Activated CD8-positive, alpha-beta memory T cell treated with anti-CD3 and anti-CD28 coated beads, Interleukin-2, amount 50 U/mL, for 48 hours (primary cell): ENCODE measurements around the gene ARHGEF10L.

Source experiments
- DNase-seq: peaks from one replicate; pipeline ENCODE4 v3.0.0-alpha.2; 2020

The ARHGEF10L gene

DNA sequence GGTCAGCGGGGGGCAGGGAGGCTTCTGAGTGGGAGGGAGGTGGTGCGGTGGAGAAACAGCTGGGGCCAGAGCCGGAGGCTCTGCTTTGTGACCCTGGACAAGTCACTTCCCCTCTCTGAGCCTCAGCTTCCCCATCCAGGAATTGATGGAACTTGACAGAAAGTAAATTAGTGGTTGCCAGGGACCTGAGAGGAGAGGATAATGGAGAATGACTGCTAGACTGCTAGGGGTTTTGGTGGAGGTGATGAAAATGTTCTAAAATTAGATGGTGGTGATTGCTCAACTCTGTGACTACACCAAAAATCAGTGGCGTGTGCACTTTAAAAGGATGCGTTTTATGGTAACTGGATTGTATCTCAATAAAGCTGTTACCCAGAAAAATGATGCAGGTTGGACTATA is 100.9 kb downstream of the ARHGEF10L start:
- DNase-seq = no peak

DNA sequence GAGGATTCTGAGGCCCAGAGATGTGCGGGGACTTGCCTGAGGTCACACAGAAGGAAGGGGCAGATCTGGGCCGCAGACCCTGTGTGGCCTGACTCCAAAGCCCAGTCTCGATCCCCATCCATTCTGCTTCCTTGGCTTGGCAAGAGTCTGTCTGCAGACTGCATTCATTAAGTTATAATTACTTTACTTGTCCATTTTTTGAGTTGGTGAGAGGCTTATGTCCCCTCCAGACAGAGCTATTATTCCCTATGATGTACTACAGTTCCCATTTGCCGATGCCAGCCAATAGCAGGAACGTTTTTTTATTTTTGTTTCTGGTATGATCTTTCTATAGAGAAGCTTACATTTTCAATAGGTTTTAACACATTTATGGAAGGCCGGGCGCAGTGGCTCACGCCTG is 101.5 kb downstream of the ARHGEF10L start:
- DNase-seq = no peak

DNA sequence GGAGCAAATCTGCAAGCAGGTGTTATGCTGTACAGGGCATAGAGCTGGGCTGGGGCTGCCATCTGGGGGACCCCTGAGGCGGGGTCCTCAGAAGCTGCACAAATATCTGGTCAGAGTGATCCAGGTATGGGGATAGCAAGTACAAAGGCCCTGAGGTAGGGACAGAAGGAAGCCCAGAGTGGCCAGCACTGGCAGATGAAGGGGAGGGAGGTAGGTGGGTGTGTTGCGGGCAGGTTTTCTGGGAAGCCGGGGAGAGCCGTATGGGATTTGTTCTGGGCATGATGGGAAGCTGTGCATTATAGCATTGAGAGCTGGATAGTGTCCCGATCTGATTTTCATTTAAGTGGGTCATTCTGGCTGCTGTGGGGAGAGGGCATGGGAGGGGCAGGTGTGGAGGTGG is 102.7 kb downstream of the ARHGEF10L start:
- no peak for DNase-seq

DNA sequence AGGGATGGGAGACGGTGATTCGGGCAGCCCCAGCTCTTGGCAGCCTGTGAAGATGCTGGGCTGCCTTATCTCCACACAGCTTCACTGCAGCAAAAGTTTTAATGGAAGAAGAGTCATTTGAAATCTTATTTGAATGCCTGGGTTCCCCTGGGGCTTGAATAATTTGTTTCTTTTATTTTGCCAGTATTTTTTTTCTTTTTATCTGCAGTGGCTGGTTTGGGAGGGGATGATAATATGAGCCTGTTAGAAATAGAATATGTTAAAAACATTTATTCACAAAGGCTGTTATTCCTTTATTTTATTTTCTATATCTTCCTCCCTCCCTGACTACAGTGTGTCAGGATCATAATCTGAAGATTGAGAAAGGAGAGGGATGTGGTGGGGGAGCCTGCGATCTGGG is 103.4 kb downstream of the ARHGEF10L start:
- no peak for DNase-seq

DNA sequence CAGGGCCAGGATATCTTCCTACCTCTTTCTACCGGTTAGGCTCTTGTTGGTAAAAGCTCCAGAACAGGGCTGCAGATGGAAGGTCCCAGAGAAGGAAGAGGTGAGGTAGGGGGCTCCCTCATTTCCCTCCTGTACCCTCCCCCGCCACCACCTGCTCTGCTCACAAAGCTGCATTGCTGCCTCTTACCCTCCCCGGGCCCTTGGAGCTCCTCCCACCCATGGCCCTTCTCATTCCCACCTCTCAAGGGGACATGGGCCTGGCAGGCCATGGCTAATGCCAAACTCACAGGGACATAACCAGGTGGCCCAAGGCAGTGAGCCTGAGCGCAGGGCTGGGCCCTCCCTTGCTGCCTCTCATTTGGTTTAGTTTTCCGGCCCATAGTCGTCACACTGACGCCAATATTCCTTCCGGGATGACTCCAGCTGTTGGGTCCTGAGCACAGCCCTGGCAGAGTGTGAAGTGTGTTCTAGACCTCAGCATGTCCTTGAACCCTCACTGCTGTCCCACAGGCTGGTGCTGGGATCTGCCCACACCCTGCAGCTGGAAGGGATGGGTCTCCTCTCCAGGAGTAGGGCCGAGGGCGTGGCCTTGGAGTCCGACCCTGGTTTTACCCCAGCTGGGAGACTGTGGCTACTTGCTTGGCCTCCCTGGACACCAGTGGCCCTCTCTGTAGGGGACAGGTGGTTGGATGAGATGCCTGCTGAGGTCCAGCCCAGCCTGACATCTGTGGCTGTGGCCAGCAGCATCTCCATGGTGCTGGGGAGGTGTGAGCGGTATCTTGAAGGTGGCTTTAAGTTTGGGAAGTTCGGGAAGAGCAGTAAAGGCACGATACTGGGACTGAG is 104.6 kb downstream of the ARHGEF10L start:
- DNase-seq = no peak

DNA sequence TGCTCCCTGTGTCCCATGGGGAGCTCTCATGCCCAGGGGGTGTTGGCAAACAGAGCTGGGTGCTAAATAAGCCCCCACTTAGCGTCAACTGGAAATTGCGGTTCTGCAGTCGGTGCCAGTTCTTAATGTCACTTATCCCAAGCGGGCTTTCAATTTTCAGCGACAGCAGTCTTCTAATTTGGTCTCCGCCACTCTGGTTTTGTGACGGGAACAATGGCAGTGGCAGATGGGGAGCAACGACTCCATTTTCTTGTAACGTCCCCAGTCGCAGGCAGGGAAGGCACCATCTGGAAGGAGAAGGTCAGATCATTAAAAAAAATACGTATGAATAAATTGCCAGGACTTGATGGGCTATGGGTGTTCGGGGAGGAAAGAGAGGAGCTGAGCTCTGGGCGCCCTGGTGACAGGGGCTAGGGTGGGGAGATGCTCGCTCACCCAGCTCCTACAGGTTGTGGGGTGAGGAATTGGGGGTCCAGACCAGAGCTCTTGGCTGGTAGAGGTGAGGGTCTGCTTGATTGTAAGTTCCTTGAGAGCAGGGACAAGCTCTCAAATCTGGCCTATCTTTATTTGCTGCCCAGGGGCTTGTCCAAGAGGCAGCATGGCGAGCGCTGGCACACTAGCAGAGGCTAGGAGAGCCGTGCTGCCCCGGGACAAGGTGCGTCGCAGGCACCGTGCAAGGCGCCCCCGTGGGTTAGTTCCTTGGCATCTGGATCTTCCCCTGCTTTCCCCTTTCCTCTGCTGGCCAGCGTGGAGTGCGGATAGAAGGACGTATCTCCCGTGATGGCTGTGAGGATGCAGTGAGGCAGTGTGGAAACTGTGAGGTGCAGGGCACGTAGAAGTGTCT is 105.8 kb downstream of the ARHGEF10L start:
- no peak for DNase-seq

DNA sequence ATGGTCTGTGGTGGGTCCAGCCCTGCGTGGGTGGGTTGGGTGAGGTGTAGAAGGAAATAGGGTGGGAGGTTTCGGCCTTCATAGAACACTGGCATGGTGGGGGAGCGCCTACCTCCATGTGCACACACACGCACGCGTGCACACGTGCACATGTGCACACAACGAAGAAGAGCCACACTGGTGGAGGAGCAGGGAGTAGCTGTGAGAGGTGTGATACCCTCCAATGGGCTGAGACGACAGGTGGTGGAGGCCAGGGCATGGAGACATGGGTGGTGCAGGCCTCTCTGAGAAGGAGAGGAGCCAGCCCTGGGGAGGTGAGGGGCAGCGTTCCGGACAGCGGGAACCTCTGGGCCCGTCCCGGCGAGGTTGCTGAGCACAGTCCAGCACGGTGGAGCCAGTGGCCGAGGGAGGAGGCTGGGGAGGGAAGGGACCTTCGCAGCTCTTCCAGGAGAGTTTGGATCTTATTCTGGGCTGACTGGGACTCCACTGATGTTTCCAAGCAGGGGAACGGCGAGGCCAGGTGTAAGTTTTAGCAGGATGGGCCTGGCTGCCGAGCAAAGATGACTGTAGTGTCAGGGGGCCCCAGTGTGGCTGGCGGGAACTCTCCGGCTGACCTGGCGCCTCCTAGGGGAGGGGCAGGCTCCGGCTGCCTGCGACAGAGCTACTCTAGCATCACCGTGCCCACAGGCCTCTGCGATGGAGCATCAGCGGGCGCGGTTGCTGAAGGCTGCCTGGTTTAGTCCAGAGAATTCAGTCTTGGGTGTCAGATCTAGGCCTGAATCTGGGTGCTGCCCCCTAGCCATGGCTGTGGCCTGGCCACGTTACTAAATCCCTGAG is 107.2 kb downstream of the ARHGEF10L start:
- DNase-seq = no peak

DNA sequence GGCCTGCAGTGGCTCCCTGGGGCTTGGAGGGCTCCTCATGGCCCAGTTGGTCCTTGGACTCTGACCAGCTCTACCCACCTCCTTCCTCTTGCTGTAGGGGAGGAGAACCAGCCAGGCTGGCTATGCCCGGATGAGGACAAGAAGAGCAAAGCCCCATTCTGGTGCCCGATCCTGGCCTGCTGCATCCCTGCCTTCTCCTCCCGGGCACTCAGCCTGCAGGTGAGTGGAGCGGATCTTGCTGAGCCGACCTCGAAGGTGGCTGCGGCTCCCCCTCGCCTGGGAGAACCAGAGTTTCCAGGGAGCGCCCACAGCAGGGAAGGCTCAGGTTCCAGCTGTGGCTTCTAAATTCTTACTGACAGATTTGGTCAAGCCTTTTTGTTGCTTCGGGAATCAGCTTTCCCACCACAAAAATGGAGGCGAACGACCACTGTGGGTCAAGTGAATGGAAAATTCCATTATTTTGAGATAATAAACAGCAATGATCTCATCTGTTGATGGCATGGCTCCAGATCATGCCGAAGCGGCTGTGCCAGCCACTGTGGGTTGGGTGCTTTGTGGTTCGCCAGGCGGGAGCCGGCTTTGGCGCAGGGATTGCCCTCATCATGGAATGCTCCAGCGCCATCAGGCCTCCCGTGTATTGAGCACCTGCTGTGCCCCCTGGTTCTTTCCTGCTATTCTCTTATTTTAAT is 109.1 kb downstream of the ARHGEF10L start:
- DNase-seq = no peak

DNA sequence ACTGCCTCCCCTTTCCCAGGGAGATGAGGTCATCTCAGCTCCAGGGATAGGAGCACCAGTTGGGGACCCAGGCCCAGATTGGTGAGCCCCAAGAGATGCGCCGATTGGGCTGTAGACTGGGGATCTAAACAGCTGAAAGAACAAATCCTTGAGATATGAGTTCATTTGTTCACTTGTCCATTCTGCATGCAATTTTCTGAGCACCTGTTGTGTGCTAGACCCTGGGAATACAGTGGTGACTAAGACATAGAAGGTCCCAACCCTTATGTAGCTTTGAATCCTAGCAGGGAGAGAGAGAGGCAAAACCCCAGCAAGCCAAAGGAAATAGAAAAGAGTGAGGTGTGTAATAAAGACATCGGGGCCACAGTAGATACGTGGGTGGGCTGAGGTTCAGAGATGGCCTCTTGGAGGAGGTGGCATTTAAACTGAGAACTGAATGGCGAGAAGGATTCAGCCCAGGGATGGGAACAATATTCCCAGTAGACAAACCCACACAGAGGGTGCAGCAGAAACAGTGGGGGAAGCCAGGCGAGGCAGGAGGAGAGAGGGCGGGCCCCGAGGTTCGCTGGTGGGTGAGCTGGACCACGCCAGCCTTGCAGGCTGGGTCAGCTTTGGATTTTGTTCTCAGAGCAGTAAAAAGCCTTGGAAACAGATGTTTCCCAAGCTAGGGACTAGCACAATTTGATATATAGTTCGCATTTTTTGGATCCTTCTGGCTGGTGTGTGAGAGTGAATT is 110.0 kb downstream of the ARHGEF10L start:
- no peak for DNase-seq

DNA sequence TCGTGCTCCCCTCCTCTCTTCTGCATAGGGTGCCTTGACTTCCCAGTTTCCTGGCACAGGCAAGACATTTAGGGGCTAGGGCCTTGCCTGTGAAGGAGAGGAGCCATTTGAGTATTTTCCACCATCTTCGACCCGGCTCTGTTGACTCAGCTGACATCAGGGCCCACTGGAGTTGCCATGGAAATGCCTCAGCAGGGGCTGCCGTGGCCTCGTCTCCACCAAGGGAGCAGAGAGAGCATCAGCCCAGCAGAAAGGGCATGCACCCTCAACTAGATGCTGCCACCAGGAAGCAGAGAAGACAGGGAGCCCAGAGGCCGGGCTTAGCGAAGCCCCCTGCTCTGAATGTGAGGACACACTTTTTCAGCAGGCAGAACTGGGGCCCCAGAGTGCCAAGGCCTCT is 113.8 kb downstream of the ARHGEF10L start:
- DNase-seq = no peak

DNA sequence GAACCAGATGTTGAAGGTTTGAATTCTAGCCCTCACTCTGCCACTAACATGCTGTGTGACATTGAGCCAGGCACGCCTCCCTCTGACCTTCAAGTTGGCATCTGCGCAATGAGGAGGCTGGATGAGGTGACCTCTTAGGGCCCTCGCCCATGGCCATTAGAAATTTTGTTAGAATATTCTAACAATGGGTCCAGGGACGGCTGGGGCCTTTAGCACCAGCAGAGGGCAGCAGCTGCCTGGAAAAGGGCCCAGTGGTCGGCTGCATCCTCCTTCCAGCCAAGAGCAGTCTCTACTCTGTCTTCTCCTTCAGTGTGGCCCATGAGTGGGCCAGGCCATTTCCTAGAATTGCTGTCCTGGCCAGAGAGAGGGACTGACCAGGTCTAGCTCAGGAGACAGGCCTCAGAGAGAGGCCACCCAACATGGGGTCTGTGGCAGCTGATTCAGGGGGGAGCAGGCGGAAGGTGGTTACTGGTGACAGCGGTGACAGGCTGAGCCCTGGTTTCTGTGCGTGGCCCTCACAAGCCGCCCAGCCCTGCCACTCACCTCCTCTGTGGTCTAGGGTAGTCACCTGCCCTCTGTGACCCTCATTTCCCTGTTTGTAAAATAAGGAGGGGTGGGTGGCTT is 114.3 kb downstream of the ARHGEF10L start:
- DNase-seq = peak; percentile 63

DNA sequence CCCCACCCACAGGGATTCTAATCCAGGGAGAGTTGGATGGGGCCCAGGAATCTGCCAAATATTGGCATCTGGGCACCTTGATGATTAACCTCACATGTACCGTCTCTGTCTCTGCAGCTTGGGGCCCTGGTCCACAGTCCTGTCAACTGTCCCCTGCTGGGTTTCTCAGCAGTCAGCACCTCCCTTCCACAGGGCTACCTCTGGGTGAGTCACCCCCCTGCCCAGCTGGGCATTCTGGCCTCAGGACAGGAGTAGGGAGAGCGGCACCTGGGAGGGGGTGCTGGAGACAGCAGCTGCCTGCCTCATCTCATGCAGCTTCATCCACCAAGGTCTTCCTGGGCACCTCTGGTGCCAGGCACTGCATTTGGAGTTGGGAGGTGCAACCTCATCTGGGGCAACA is 115.0 kb downstream of the ARHGEF10L start:
- no peak for DNase-seq

DNA sequence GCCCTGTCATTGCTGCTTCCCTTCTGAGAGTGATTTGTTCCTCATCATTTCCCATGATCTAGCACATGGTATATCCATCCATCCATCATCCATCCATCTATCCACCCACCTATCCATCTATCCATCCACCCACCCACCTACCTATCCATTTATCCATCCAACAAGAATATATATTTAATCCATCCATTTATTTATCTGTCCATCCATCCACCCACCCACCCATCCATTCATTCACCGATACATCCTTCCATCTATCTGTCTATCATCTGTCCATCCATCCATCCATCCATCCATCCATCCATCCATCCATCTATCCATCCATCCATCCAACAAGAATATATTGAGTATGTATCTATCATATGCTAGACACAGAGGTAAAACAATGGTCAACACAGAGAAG is 115.7 kb downstream of the ARHGEF10L start:
- no peak for DNase-seq

DNA sequence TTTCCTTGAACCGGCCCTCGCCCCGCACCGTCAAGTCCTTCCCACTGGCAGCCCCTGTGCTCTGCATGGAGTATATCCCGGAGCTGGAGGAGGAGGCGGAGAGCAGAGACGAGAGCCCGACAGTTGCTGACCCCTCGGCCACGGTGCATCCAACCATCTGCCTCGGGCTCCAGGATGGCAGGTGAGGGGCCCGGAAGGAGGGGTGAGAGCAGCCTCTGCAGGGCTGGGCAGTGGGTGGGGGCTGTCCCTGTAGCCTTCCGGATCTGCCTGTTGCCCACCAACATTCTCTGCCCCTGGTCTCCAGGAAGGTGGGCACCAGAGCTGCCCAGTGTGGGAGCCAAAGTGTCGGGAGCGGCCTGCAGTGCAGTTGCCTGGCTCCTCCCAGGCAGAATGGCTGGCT is 116.4 kb downstream of the ARHGEF10L start:
- no peak for DNase-seq

DNA sequence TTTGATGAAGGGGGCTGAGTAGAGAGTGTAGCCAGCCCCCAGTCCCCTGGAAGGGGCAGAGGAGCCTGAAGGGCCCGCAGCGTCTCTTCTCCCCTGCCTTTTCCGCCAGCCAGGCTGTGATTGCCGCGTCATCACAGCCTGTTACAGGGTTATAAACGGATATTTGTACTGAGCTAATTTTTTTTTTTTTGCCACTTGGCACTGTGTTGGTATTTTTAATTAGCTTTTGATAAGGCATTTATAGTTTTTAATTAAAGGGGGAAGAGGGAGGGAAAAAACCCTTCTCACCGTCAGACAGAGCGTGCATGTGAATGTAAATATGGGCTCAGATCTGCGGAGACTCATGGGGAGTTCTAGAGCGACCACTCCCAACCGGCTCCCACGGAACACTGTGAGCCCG is 117.9 kb downstream of the ARHGEF10L start:
- DNase-seq = no peak

DNA sequence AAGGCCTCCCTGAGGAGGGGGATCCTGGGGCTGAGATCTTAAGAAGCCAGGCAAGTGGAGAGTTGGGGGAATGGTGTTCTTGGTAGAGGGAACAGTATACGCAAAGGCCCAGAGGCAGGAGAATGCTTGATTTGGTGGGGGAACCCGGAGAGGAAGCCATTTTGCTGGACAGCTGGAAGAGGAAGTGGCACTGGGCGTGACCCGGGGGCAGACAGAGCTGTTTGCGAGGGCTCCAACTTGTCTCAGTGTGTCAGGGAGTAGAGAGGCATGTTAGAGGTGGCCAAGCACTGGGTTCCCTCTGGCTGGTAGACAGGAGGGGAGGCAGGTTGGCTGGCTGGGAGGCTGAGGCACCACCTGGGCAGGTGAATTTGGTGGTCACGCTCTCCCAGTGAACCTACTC is 119.3 kb downstream of the ARHGEF10L start:
- no peak for DNase-seq

DNA sequence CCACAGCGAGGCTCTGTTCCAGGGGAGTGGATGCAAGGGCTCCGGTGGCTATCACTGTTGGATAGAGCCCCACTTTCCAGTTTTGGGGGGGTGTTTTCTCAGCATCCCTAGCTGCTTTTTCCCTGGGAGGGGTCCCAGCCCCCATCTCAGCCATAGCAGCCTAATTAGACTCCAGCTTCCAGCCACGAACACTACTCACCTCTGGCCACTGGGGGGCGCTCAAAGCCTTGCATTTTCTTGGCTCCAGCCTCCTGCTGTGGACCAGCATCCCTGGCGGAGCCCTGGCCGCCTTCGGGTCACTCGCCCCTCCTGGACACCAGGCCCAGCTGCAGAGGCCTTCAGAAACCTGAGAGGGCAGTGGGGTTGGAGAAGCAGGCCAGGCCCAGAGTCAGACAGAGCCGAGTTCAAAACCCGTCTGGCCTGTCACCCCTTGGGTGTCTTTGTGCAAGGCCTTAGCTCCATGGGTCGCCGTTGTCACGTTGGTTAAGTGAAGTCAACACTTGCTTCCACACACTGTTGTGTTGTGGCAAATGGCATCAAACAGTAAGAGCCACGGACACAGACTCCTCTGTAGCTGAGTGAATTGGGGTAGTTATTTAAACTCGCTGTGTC is 122.2 kb downstream of the ARHGEF10L start:
- DNase-seq = peak; percentile 90

DNA sequence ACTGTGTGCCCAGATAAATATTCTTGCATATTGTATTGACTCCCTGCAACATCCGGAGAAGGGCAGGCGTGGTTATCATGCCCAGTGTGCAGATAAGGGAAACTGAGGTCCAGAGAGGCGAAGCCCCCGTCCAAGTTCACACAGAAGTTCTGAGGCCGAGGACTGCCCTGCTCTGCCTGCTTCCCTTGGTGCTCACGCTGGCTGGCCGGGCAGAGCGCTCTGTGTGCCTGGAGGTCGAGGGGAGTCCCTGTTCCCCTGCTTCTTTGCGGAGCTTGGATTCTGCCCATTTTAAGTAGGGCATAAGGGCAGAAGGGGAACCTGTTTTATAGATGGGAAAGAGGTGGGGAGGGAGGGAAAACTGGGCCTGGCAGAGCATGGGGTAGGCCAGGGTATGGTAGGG is 122.8 kb downstream of the ARHGEF10L start:
- no peak for DNase-seq

DNA sequence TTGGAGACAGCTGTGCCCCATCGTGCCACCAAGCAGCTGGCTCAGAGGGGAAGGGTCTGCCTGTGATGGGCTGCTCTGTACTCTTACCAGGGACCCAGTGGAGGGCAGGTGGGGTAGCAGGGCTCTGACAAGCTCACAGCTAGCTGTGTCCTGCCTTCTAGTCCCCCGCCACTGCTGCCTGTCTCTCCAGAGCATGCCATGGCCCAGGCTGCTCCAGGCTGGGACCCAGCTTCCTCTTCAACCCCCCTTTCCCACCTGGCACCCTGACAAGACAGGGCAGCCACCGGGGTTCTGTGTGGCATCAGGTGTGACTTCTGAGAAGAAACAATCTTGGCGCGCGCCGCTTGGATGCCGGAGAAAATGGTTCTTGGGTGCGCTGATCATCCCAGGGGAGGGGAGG is 123.3 kb downstream of the ARHGEF10L start:
- DNase-seq = no peak

DNA sequence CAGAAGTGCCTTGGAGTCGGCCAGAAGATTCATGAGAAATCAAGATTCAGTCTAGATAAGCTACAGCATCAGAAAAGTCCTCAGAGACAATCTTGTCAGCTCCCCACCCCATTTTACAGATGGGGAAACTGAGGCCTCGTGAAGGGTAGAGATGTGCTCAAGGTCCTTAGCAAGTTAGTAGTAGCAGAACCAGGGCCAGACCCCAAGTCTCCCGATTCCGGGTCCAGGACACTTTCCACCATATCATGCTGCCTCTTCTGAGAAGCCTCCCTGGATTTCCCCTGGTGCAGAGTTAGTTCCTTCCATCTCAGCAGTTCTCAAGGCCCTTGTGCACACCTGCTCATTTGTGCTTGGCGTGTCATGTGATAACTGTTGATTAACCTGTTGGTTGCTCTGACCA is 124.1 kb downstream of the ARHGEF10L start:
- DNase-seq = no peak

DNA sequence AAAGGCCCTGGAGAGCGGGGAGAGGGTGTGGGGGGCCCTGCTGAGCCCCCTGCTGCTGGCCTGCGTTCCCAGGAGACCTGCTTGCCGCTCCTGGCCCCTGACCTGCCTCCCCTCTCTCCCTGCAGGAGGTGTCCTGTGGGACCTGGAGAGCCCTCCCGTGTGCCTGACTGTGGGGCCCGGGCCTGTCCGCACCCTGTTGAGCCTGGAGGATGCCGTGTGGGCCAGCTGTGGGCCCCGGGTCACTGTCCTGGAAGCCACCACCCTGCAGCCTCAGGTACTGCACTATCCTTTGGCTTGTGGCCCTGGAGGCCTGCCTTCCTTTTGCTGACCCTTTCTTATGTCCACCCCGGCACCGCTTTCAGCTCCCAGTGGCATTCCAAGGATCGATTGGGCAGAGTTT is 124.8 kb downstream of the ARHGEF10L start:
- DNase-seq = no peak
